HEK293 (cell line): ENCODE results near the gene PPARA.
"Not testable (repeated sequence)": the region's sequence is repeated elsewhere in the genome, so short reads cannot be mapped to it uniquely, and the experiment has no call there.

Experiments
- CTCF ChIA-PET: fragments of 350-600 bp; formaldehyde crosslinking; extraction: SDS; loops from one replicate; lab custom pipeline; 2021; ENCODE audit warnings: antibody characterized with exemption; lab: Yijun Ruan, JAX
- POLR2A ChIA-PET: fragments of 300-600 bp; formaldehyde crosslinking; extraction: SDS; loops from one replicate; lab custom pipeline; 2020; ENCODE audit warnings: antibody characterized with exemption, inconsistent platforms; lab: Yijun Ruan, JAX
- H3K27ac ChIP-seq: fragments of 200-500 bp; sonication (Bioruptor generic); 2 replicates; pipeline ENCODE4 v1.5.1; 2014; ENCODE audit warnings: low read depth, low read length, control low read depth, inconsistent platforms; ENCODE audit errors: extremely low read depth
- H3K36me3 ChIP-seq, 2 experiments: fragments of 200-500 bp in 1 of 2; sonication (Bioruptor generic) in 1 of 2; 1 replicate in 1 of 2; 2 replicates in 1 of 2; pipeline ENCODE4 v1.5.1; 2014 to 2017; ENCODE audit warnings: inconsistent platforms in 2 of 2, low read length in 2 of 2; ENCODE audit not compliant: control insufficient read depth in 2 of 2, insufficient read depth in 1 of 2
- H3K4me1 ChIP-seq: fragments of 200-500 bp; sonication (Bioruptor generic); 2 replicates; pipeline ENCODE4 v1.5.1; 2014; ENCODE audit warnings: mild to moderate bottlenecking, low read length, inconsistent platforms; ENCODE audit not compliant: control insufficient read depth, insufficient read depth
- H3K4me3 ChIP-seq: 2 replicates; pipeline ENCODE4 v1.5.1; 2011; ENCODE audit warnings: low read depth, mild to moderate bottlenecking, control low read depth, low read length, moderate library complexity
- H3K9me3 ChIP-seq: fragments of 200-500 bp; sonication (Bioruptor generic); 2 replicates; pipeline ENCODE4 v1.5.1; 2014; ENCODE audit warnings: low read depth, low read length, inconsistent platforms; ENCODE audit not compliant: control insufficient read depth, insufficient read depth
- HOXC10 ChIP-seq: sonication (generic); formaldehyde crosslinking; IDR thresholded peaks from 2 replicates; pipeline ENCODE4 v1.8.1; 2023; ENCODE audit warnings: mild to moderate bottlenecking, missing genetic modification reagents
- KLF7 ChIP-seq: fragments of 450-650 bp; formaldehyde crosslinking; IDR thresholded peaks from 2 replicates; pipeline ENCODE4 v1.5.1; 2016; ENCODE audit warnings: missing biosample characterization, missing genetic modification characterization, borderline replicate concordance
- KLF8 ChIP-seq: fragments of 450-650 bp; formaldehyde crosslinking; IDR thresholded peaks from 2 replicates; pipeline ENCODE4 v1.5.1; 2016; ENCODE audit warnings: missing biosample characterization, missing genetic modification characterization
- REPIN1 ChIP-seq: fragments of 450-650 bp; formaldehyde crosslinking; IDR thresholded peaks from 2 replicates; pipeline ENCODE4 v1.5.1; 2017; ENCODE audit warnings: missing biosample characterization, missing genetic modification characterization, low read depth
- SP3 ChIP-seq: fragments of 450-650 bp; formaldehyde crosslinking; IDR thresholded peaks from 2 replicates; pipeline ENCODE4 v1.5.1; 2016; ENCODE audit warnings: missing biosample characterization, missing genetic modification characterization
- ZBTB44 ChIP-seq: fragments of 450-650 bp; IDR thresholded peaks from 2 replicates; pipeline ENCODE4 v1.5.1; 2018; ENCODE audit warnings: missing biosample characterization, mild to moderate bottlenecking, missing genetic modification characterization
- ZNF10 ChIP-seq: fragments of 450-650 bp; formaldehyde crosslinking; IDR thresholded peaks from 2 replicates; pipeline ENCODE4 v1.5.1; 2017; ENCODE audit warnings: missing biosample characterization, missing genetic modification characterization
- ZNF175 ChIP-seq: fragments of 450-650 bp; formaldehyde crosslinking; IDR thresholded peaks from 2 replicates; pipeline ENCODE4 v1.5.1; 2016; ENCODE audit warnings: missing biosample characterization, missing genetic modification characterization
- ZNF18 ChIP-seq: fragments of 450-650 bp; formaldehyde crosslinking; IDR thresholded peaks from 2 replicates; pipeline ENCODE4 v1.5.1; 2016; ENCODE audit warnings: missing biosample characterization, missing genetic modification characterization
- ZNF202 ChIP-seq: fragments of 450-650 bp; formaldehyde crosslinking; IDR thresholded peaks from 2 replicates; pipeline ENCODE4 v1.5.1; 2016; ENCODE audit warnings: missing biosample characterization, missing genetic modification characterization, borderline replicate concordance
- ZNF292 ChIP-seq: fragments of 450-650 bp; formaldehyde crosslinking; IDR thresholded peaks from 2 replicates; pipeline ENCODE4 v1.5.1; 2016; ENCODE audit warnings: low read depth, missing biosample characterization, missing genetic modification characterization, borderline replicate concordance
- ZNF302 ChIP-seq: fragments of 450-650 bp; formaldehyde crosslinking; IDR thresholded peaks from 2 replicates; pipeline ENCODE4 v1.5.1; 2016; ENCODE audit warnings: missing biosample characterization, missing genetic modification characterization, low read depth
- ZNF335 ChIP-seq: fragments of 450-650 bp; formaldehyde crosslinking; conservative IDR thresholded peaks from 2 replicates; pipeline ENCODE4 v1.5.1; 2016; ENCODE audit warnings: missing biosample characterization, missing genetic modification characterization
- ZNF433 ChIP-seq: fragments of 450-650 bp; formaldehyde crosslinking; IDR thresholded peaks from 2 replicates; pipeline ENCODE4 v1.5.1; 2016; ENCODE audit warnings: missing biosample characterization, missing genetic modification characterization, low read depth
- ZNF629 ChIP-seq: fragments of 450-650 bp; formaldehyde crosslinking; IDR thresholded peaks from 2 replicates; pipeline ENCODE4 v1.5.1; 2017; ENCODE audit warnings: missing biosample characterization, missing genetic modification characterization
- ZNF654 ChIP-seq: fragments of 450-650 bp; formaldehyde crosslinking; IDR thresholded peaks from 2 replicates; pipeline ENCODE4 v1.5.1; 2016; ENCODE audit warnings: low read depth, missing biosample characterization, missing genetic modification characterization
- ZNF658 ChIP-seq: fragments of 450-650 bp; formaldehyde crosslinking; IDR thresholded peaks from 2 replicates; pipeline ENCODE4; 2016; ENCODE audit warnings: missing biosample characterization, missing genetic modification characterization
- ZSCAN16 ChIP-seq: fragments of 450-650 bp; formaldehyde crosslinking; IDR thresholded peaks from 2 replicates; pipeline ENCODE4 v1.5.1; 2016; ENCODE audit warnings: missing biosample characterization, missing genetic modification characterization
- ZSCAN30 ChIP-seq: fragments of 450-650 bp; IDR thresholded peaks from 2 replicates; pipeline ENCODE4 v1.5.1; 2018; ENCODE audit warnings: missing biosample characterization, mild to moderate bottlenecking, missing genetic modification characterization, moderate library complexity
- ZSCAN4 ChIP-seq: fragments of 450-650 bp; formaldehyde crosslinking; IDR thresholded peaks from 2 replicates; pipeline ENCODE4 v1.5.1; 2017; ENCODE audit warnings: missing biosample characterization, missing genetic modification characterization
- TF ChIP-seq, protein P1 (sequence below): fragments of 450-650 bp; formaldehyde crosslinking; IDR thresholded peaks from 2 replicates; pipeline ENCODE4 v1.5.1; 2016; ENCODE audit warnings: missing biosample characterization, missing genetic modification characterization
- TF ChIP-seq, protein P2 (sequence below): fragments of 450-650 bp; formaldehyde crosslinking; IDR thresholded peaks from 2 replicates; pipeline ENCODE4 v1.5.1; 2016; ENCODE audit warnings: missing biosample characterization, missing genetic modification characterization

PPARA gene

GRCh38 chr22:46198274-46198673 is 47.9 kb downstream of the PPARA start:
- TF ChIP-seq ZNF433 (tag by site-specific recombination) (no peak), KLF8 (no peak)
- Histone ChIP-seq H3K27ac (no peak overlapping the region), H3K4me3 (no peak overlapping the region), H3K36me3 (peaks cover 8 to 13% of the 10 kb centered on the region in 2 experiments; a peak in 2 of 3 replicates), H3K4me1 (no peaks in the 10 kb centered on the region), H3K9me3 (no peaks in the 10 kb centered on the region)
- ChIA-PET POLR2A (no interaction called here), CTCF (interaction anchor here (0.6 kb wide), 1 partner anchor 372 kb away, joined by 3 read pairs; no protein-coding TSS in a partner anchor)

GRCh38 chr22:46198806-46199205 is 48.5 kb downstream of the PPARA start:
- H3K9me3 ChIP-seq, H3K4me3 ChIP-seq, H3K4me1 ChIP-seq, H3K27ac ChIP-seq, POLR2A ChIA-PET: not testable (repeated sequence)
- H3K36me3 ChIP-seq: peaks cover 8 to 17% of the 10 kb centered on the region in 2 experiments; a peak in 2 of 3 replicates
- CTCF ChIA-PET: interaction anchor here (0.6 kb wide), 1 partner anchor 548 kb away, joined by 3 read pairs; no protein-coding TSS in a partner anchor

DNA sequence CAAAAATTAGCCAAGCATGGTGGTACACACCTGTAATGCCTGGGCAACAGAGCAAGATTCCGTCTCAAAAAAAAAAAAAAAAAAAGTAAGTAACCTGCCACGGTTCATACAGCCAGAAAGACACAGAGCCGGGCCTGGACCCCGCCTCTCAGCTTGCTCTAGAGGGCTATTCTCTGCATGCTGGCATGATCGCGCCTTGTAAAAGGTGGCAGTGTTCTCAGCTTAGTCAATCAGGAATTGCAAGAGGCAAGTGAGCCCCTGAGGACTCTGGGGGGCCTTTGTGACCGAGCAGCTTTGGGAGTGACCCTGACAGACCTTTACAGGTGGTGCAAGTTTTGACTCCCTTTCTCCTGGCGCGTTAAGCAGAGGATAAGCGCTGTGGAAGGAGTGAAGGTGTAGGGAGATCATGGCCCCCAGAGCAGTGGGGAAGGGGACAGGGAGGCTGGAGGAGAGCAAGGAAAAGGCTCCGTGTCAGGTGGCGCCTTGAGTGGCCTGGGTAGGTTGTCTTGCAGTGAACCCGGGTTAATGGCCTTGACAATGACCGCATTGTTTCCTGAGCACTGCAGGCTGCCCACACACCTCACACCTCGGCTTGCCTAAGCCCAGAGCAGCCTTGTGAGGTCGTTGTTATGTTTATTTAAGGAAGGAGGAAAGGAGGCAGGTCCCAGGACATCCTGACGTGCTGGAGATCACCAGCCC is 50.9 kb downstream of the PPARA start:
- TF ChIP-seq REPIN1: no peak
- no peak for TF ChIP-seq ZNF658 (tag by site-specific recombination)
- TF ChIP-seq KLF7 (tag by site-specific recombination): no peak
- TF ChIP-seq ZNF654 (tag by site-specific recombination): no peak
- TF ChIP-seq ZSCAN30 (tag by site-specific recombination): no peak
- TF ChIP-seq ZSCAN16 (tag by site-specific recombination): no peak
- TF ChIP-seq ZSCAN4 (tag by site-specific recombination): no peak
- TF ChIP-seq ZBTB44 (tag by site-specific recombination): no peak
- no peak for TF ChIP-seq ZNF18 (tag by site-specific recombination)
- TF ChIP-seq HOXC10 (CRISPR knock-in tag): no peak
- TF ChIP-seq SP3 (tag by site-specific recombination): no peak
- TF ChIP-seq ZNF629: no peak
- TF ChIP-seq, protein P1, sequence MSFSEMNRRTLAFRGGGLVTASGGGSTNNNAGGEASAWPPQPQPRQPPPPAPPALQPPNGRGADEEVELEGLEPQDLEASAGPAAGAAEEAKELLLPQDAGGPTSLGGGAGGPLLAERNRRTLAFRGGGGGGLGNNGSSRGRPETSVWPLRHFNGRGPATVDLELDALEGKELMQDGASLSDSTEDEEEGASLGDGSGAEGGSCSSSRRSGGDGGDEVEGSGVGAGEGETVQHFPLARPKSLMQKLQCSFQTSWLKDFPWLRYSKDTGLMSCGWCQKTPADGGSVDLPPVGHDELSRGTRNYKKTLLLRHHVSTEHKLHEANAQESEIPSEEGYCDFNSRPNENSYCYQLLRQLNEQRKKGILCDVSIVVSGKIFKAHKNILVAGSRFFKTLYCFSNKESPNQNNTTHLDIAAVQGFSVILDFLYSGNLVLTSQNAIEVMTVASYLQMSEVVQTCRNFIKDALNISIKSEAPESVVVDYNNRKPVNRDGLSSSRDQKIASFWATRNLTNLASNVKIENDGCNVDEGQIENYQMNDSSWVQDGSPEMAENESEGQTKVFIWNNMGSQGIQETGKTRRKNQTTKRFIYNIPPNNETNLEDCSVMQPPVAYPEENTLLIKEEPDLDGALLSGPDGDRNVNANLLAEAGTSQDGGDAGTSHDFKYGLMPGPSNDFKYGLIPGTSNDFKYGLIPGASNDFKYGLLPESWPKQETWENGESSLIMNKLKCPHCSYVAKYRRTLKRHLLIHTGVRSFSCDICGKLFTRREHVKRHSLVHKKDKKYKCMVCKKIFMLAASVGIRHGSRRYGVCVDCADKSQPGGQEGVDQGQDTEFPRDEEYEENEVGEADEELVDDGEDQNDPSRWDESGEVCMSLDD (tag by site-specific recombination): no peak
- TF ChIP-seq ZNF302 (tag by site-specific recombination): no peak
- no peak for TF ChIP-seq ZNF335 (tag by site-specific recombination)
- no peak for TF ChIP-seq ZNF292
- TF ChIP-seq ZNF202 (tag by site-specific recombination): no peak
- TF ChIP-seq, protein P2, sequence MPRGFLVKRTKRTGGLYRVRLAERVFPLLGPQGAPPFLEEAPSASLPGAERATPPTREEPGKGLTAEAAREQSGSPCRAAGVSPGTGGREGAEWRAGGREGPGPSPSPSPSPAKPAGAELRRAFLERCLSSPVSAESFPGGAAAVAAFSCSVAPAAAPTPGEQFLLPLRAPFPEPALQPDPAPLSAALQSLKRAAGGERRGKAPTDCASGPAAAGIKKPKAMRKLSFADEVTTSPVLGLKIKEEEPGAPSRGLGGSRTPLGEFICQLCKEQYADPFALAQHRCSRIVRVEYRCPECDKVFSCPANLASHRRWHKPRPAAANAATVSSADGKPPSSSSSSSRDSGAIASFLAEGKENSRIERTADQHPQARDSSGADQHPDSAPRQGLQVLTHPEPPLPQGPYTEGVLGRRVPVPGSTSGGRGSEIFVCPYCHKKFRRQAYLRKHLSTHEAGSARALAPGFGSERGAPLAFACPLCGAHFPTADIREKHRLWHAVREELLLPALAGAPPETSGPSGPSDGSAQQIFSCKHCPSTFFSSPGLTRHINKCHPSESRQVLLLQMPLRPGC (tag by site-specific recombination): no peak
- no peak for TF ChIP-seq ZNF175
- no peak for TF ChIP-seq ZNF10
- ChIA-PET POLR2A (interaction anchor here (0.7 kb wide), 1 partner anchor 49 kb away, joined by 3 read pairs; no protein-coding TSS in a partner anchor), CTCF (interaction anchor here (0.6 kb wide), 1 partner anchor 420 kb away, joined by 6 read pairs; no protein-coding TSS in a partner anchor)
- no peaks in the 10 kb centered on the region for H3K4me1 ChIP-seq
- H3K36me3 ChIP-seq: peaks cover 8 to 24% of the 10 kb centered on the region in 2 experiments; a peak in 2 of 3 replicates
- no peaks in the 10 kb centered on the region; the same call in 1 of the 2 replicates for H3K9me3 ChIP-seq
- no peak overlapping the region for H3K27ac ChIP-seq
- no peak overlapping the region for H3K4me3 ChIP-seq
